Fibroblast of lung (primary cell): ENCODE measurements around the gene KIAA1549.

Source experiments
- EZH2 ChIP-seq: IDR thresholded peaks from 2 replicates; pipeline ENCODE4 v1.5.1; 2012; ENCODE audit warnings: low read length, control low read depth, mild to moderate bottlenecking; ENCODE audit errors: missing control alignments
- TF ChIP-seq, protein P1 (sequence below), 2 donors: IDR thresholded peaks in 1 of 2; conservative IDR thresholded peaks in 1 of 2; 1 replicate in 1 of 2; 2 replicates in 1 of 2; pipeline ENCODE4 v1.5.1; 2011 to 2012; ENCODE audit warnings: low read length in 2 of 2, control low read depth in 1 of 2, inconsistent platforms in 1 of 2, low read depth in 1 of 2, mild to moderate bottlenecking in 1 of 2

DNA sequence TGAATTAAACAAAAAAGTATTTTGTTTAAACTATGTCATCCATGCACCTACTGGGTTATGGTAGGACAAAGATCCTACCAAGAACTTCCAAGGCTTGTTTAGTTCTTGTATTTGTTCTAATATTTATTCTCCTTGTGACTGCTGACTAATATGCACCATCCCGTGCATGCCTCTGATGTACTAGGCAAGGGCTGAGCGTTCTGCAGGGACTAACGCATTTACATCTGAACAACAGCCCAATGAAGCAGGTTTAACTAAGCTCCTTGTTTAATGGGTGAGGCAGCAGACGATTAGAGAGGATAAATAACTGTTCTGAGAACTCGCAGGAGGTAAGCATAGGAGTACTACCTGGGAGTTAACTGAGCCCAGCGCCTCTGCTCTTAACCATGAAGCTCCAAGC lies 64.9 kb downstream of the KIAA1549 start:
- TF ChIP-seq, protein P1, sequence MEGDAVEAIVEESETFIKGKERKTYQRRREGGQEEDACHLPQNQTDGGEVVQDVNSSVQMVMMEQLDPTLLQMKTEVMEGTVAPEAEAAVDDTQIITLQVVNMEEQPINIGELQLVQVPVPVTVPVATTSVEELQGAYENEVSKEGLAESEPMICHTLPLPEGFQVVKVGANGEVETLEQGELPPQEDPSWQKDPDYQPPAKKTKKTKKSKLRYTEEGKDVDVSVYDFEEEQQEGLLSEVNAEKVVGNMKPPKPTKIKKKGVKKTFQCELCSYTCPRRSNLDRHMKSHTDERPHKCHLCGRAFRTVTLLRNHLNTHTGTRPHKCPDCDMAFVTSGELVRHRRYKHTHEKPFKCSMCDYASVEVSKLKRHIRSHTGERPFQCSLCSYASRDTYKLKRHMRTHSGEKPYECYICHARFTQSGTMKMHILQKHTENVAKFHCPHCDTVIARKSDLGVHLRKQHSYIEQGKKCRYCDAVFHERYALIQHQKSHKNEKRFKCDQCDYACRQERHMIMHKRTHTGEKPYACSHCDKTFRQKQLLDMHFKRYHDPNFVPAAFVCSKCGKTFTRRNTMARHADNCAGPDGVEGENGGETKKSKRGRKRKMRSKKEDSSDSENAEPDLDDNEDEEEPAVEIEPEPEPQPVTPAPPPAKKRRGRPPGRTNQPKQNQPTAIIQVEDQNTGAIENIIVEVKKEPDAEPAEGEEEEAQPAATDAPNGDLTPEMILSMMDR (conservative IDR thresholded peaks at IDR 0.05 in 1 of 2, IDR thresholded peaks at IDR 0.05 in 1 of 2; ENCODE audit: low read depth in 1 of 2, low read length in 2 of 2): no peak
- TF ChIP-seq EZH2: no peak
